Lung (tissue), 12 donors: ENCODE measurements around the gene DAG1. TPM values are rescaled to one million over a fixed set of nuclear protein-coding genes. Genes with fewer than 3 reads are reported as not detected.

Experiments used
- ATAC-seq: fragments of 200-7000 bp; cut with Tn5 transposase; one replicate; pipeline ENCODE4 v1.9.1; 2020; ENCODE audit warnings: moderate number of reproducible peaks; ENCODE audit not compliant: insufficient read depth, low FRiP score
- DNase-seq, 3 donors: peaks; one replicate each; pipeline ENCODE4 v3.0.0-alpha.2; 2013 to 2017
- H3K27ac ChIP-seq, 2 donors: one replicate each; pipeline ENCODE4 v1.5.1; 2013; ENCODE audit warnings: mild to moderate bottlenecking in 2 of 2, moderate library complexity in 2 of 2, control low read depth in 1 of 2, inconsistent platforms in 1 of 2, low read depth in 1 of 2, low read length in 1 of 2
- H3K27me3 ChIP-seq, 3 donors: one replicate each; pipeline ENCODE4 v1.5.1; 2013; ENCODE audit warnings: low read length in 2 of 3; ENCODE audit not compliant: control insufficient read depth in 3 of 3, insufficient read depth in 3 of 3
- H3K36me3 ChIP-seq, 4 donors: one replicate each; pipeline ENCODE4 v1.5.1; 2013; ENCODE audit warnings: low read length in 4 of 4, mild to moderate bottlenecking in 1 of 4, moderate library complexity in 1 of 4; ENCODE audit not compliant: control insufficient read depth in 4 of 4, insufficient read depth in 4 of 4
- H3K4me1 ChIP-seq, 5 donors: one replicate each; pipeline ENCODE4 v1.5.1; 2013; ENCODE audit warnings: low read length in 5 of 5, mild to moderate bottlenecking in 2 of 5, moderate library complexity in 1 of 5; ENCODE audit not compliant: control insufficient read depth in 5 of 5, insufficient read depth in 5 of 5
- H3K4me3 ChIP-seq: one replicate; pipeline ENCODE4 v1.5.1; 2013; ENCODE audit warnings: mild to moderate bottlenecking, control low read depth, moderate library complexity
- H3K9ac ChIP-seq, 2 donors: one replicate each; pipeline ENCODE4 v1.5.1; 2013; ENCODE audit warnings: low read length in 2 of 2, control low read depth in 1 of 2; ENCODE audit not compliant: insufficient read depth in 1 of 2
- H3K9me3 ChIP-seq, 4 donors: one replicate each; pipeline ENCODE4 v1.5.1; 2013; ENCODE audit warnings: low read length in 3 of 4, mild to moderate bottlenecking in 1 of 4, moderate library complexity in 1 of 4; ENCODE audit not compliant: control insufficient read depth in 4 of 4, insufficient read depth in 3 of 4
- WGBS, 2 donors: extraction: QIAGEN DNeasy Blood & Tissue Kit; methylation state at CpG; one replicate each; pipeline ENCODE4 v1.1.7; 2013; 5-methylcytosine and 5-hydroxymethylcytosine counted together
- polyA plus RNA-seq, 2 donors: library from polyadenylated mRNA; stranded (reverse); fragments of 200-250 nt; gene quantifications; one replicate each; pipeline ENCODE4 v1.2.1, GENCODE V29; 2013
- total RNA-seq, 2 donors: library from RNA; depleted of rRNA in 1 of 2; stranded (reverse); fragments of >200 nt in 1 of 2; gene quantifications; one replicate each; pipeline ENCODE4 v1.2.1, GENCODE V29; 2014 to 2021
- TF ChIP-seq, protein P1 (sequence below): IDR thresholded peaks from 2 replicates; pipeline ENCODE4 v1.5.1; 2012; ENCODE audit warnings: mild to moderate bottlenecking; ENCODE audit errors: control extremely low read depth, extremely low read depth
- donor health status: control.
- donor health status: control.
- donor health status: Bipolar disorder and iron deficiency.
- donor health status: healthy.
- donor health status: DM: yes; HTN: yes; CAD: no.

The DAG1 gene
- total and polyA plus RNA-seq, 4 donors: 18.2 to 100 (median 38.0) TPM

DNA sequence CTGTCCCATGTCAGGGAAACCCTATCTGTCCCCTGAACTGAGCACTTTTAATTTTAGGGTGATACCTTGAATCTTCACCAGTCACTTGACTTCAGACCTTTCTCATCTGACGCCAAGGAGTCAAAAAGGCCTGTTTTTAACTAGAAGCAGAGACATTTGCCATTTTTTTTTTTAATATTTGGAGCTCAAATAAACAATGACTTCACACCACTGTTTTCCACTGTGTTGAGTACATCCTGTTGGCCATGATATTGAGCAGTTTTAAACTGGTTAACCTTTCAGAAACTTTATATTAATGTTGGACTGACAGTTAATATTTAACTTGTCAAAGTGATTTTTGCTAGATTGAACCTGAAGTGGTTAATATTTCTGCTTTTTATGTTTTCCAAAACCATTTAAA, 28.2 kb downstream of the DAG1 start:
- Histone ChIP-seq H3K9ac (no peak overlapping the region), H3K27ac (no peak overlapping the region), H3K4me3 (no peak overlapping the region), H3K36me3 (peaks cover 0 to 2% (median 0%) of the 10 kb centered on the region in 4 donors), H3K4me1 (peaks cover 0 to 19% (median 3%) of the 10 kb centered on the region in 5 donors), H3K27me3 (no peaks in the 10 kb centered on the region), H3K9me3 (no peaks in the 10 kb centered on the region)
- TF ChIP-seq, protein P1, sequence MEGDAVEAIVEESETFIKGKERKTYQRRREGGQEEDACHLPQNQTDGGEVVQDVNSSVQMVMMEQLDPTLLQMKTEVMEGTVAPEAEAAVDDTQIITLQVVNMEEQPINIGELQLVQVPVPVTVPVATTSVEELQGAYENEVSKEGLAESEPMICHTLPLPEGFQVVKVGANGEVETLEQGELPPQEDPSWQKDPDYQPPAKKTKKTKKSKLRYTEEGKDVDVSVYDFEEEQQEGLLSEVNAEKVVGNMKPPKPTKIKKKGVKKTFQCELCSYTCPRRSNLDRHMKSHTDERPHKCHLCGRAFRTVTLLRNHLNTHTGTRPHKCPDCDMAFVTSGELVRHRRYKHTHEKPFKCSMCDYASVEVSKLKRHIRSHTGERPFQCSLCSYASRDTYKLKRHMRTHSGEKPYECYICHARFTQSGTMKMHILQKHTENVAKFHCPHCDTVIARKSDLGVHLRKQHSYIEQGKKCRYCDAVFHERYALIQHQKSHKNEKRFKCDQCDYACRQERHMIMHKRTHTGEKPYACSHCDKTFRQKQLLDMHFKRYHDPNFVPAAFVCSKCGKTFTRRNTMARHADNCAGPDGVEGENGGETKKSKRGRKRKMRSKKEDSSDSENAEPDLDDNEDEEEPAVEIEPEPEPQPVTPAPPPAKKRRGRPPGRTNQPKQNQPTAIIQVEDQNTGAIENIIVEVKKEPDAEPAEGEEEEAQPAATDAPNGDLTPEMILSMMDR: no peak
- ATAC-seq: no peak
- no peak for DNase-seq
- WGBS, 2 donors: 43 to 64% methylated on average over 1 of the region's 1 CpG

DNA sequence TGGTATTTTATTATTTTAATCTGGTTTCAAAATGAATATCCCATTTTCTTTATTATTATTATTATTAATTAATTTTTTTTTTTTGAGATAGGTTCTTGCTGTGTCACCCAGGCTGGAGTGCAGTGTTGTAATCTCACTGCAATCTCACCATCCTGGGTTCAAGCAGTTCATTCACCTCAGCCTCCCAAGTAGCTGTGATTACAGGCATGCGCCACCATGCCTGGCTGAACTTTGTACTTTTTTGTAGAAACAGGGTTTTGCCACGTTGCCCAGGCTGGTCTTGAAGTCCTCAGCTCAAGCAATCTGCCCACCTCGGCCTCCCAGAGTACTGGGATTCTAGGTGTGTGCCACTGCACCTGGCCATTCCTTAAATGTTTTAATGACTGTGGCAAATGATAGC, 28.6 kb downstream of the DAG1 start:
- WGBS, 2 donors: 86 to 88% methylated on average over 3 of the region's 3 CpGs
- H3K9me3 ChIP-seq: no peaks in the 10 kb centered on the region
- no peak overlapping the region for H3K9ac ChIP-seq
- TF ChIP-seq, protein P1: no peak
- no peak for ATAC-seq
- DNase-seq: no peak
- peaks cover 0 to 5% (median 0%) of the 10 kb centered on the region in 4 donors for H3K36me3 ChIP-seq
- H3K4me1 ChIP-seq: peaks cover 0 to 19% (median 3%) of the 10 kb centered on the region in 5 donors
- no peaks in the 10 kb centered on the region for H3K27me3 ChIP-seq
- no peak overlapping the region for H3K4me3 ChIP-seq
- peak overlapping the region in 1 of 2 donors; percentile 25 for H3K27ac ChIP-seq

DNA sequence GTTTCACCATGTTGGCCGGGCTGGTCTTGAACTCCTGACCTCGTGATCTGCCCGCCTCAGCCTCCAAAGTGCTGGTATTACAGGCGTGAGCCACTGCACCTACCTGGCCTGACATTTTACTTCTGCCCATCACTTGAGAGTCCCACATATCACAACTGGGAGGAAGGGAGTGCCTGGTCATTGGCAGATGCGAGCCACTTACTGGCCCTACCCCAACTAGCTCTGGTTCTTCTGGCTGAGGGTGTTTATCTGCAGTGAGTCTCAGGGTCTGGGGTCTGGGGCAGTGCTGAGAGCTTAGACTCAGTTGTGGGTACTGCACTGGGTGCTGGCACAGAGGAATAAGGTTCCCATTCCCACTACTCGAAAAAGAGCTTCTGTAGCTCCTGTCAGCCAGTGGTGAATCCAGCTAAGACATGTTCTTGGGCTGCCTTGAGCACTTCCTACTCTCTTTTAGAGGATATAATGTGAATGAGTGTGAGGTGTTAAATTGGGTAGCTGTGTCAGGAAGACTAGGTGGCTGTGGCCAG, 30.2 kb downstream of the DAG1 start:
- H3K9ac ChIP-seq: no peak overlapping the region
- DNase-seq (no peak), ATAC-seq (no peak)
- H3K9me3 ChIP-seq: no peaks in the 10 kb centered on the region
- H3K4me3 ChIP-seq: no peak overlapping the region
- TF ChIP-seq, protein P1: no peak
- H3K27ac ChIP-seq: peak overlapping the region; percentile 59 to 70
- 91 to 95% methylated on average over 6 of the region's 6 CpGs for whole genome bisulfite sequencing, 2 donors
- no peaks in the 10 kb centered on the region for H3K27me3 ChIP-seq
- H3K4me1 ChIP-seq: peaks cover 0 to 14% (median 3%) of the 10 kb centered on the region in 5 donors
- H3K36me3 ChIP-seq: peaks cover 0 to 5% (median 0%) of the 10 kb centered on the region in 4 donors
